AG09319 (cell line): ENCODE measurements around the gene RANBP6.
"Not testable (repeated sequence)": the region's sequence is repeated elsewhere in the genome, so short reads cannot be mapped to it uniquely, and the experiment has no call there.

Source experiments
- DNase-seq: peaks from one replicate; pipeline ENCODE4 v3.0.0-alpha.2; 2010; ENCODE audit warnings: low read depth; ENCODE audit errors: extremely low read depth
- TF ChIP-seq, protein P1 (sequence below): IDR thresholded peaks from 2 replicates; pipeline ENCODE4 v1.5.1; 2011; ENCODE audit warnings: low read depth, mild to moderate bottlenecking, inconsistent platforms, low read length, moderate library complexity

RANBP6 gene

DNA sequence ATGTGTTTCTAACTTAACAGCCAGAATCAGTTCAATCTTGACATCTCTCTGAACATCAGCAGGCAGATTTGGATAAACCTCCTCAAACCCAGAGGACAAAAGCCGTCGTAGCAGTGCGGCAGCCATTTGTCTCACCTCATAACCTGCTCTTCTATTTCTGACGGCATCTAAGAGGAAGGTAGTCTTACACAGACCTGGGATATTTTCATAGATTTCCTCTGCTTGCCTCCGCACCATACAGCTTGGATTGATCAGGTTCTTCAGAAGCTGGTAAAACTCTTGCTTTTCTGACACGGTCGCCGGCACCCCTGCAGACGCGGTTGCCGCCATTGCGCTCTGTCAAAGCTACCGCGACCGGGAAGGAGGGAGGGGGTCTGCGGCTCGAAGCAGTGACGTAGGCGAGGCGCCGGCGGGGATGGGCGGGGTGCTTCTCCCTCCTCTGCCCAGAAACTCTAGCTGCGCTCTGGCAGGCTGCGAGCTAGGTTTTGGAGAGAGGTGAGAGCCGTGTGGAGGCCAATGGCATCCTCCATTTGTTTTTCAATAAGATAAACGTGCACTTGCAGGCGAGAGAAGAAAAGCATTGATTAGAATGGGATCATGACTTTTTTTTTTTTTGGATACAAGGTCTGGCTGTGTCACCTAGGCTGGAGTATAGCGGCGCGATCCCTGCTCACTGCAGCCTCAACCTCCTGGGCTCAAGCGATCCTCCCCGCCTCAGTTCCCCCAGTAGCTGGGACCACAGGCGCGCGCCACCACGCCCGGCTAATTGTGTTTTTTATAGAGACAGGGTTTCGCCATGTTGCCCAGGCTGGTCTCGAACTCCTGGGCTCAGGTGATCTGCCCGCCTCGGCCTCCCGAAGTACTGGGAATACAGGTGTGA, at the start of gene RANBP6:
RANBP6 (minus strand) TSS at position 347 of the 880 bp plus-strand sequence; CDS start at position 330, 17 bp downstream.
- TF ChIP-seq, protein P1, sequence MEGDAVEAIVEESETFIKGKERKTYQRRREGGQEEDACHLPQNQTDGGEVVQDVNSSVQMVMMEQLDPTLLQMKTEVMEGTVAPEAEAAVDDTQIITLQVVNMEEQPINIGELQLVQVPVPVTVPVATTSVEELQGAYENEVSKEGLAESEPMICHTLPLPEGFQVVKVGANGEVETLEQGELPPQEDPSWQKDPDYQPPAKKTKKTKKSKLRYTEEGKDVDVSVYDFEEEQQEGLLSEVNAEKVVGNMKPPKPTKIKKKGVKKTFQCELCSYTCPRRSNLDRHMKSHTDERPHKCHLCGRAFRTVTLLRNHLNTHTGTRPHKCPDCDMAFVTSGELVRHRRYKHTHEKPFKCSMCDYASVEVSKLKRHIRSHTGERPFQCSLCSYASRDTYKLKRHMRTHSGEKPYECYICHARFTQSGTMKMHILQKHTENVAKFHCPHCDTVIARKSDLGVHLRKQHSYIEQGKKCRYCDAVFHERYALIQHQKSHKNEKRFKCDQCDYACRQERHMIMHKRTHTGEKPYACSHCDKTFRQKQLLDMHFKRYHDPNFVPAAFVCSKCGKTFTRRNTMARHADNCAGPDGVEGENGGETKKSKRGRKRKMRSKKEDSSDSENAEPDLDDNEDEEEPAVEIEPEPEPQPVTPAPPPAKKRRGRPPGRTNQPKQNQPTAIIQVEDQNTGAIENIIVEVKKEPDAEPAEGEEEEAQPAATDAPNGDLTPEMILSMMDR: no peak
- DNase-seq: peak; percentile 46

DNA sequence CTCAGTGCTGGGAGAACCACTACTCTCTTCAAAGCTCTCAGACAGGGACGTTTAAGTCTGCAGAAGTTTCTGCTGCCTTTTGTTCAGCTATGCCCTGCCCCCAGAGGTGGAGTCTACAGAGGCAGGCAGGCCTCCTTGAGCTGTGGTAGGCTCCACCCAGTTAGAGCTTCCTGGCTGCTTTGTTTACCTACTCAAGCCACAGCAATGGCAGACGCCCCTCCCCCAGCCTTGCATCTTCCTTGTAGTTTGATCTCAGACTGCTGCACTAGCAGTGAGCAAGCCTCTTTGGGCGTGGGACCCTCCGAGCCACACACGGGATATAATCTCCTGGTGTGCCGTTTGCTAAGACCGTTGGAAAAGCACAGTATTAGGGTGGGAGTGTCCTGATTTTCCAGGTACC, 47.7 kb upstream of the RANBP6 start:
- DNase-seq: not testable (repeated sequence)

DNA sequence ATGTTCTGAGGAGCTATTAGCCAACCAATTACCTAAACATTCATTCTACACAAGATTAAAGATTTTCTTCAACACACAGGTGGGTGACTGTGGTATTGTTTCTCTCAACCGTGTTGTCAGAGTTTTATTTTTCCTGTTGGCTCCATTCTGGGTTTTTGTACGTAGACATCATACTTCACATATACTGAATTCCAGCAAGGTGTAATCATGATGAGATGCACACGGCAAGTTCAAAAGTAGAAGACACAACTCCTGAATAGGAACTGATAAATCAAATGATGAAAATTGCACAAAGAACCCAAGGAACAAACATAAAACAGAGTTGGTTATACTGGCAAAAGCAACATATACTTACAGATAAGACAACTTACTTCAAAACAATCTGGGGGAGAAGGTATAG, 40.2 kb upstream of the RANBP6 start:
- TF ChIP-seq, protein P1: no peak
- DNase-seq: no peak

DNA sequence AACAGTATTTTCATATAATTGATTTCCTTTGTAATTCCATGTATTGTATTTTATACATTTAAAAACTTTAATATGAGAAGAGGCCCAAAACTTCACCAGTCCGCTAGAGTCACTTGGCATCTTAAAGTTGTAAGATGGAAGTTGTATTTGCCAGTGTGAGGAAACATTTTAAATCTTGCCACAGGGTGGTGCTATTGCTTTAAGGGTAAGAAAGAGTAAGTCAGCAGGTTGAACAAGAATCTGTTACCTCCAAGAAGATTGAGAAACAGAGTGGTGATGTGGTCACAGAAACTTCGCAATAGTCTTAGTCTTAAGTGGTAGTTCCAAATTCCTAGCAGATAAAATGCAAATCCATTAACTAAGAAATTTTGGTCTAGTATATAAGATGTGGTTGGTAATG, 39.8 kb upstream of the RANBP6 start:
- peak; percentile 90 for DNase-seq
- TF ChIP-seq, protein P1: peak; percentile 54

DNA sequence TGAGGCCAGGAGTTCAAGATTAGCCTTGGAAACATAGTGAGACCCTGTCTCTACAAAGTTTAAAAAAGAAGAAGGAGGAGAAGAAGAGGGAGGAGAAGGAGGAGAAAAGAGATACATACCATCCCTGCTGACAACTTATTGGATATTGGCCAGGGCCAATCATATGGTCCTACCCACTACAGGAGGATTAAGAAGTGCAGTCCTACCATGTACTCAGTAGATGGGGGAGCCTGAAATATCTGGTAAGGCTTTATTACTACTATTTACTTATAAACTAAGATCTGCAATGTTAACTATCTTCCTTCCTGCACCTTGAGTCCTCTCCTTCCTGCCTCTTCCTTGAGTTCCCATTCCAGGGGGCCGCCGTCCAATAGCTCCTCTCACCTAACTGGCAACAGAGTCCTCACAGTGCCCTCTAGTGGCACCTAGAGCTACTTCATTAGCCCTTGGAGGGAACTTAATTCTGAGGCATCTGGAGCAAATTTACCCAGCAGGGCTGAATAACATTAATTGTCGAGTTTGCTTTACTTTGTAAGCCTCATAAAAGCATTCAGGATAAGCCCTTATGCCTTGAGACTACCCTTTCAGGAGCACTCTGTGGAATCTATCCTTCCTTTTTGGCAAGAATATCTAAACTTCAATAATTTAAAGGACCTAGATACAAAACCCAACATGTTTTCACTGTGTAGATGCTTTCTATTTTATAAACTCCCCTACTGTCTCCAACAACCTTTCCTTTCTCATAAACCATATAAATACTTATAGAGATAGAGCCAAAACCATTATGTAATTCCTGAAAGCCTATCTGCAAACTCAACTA, 39.1 kb upstream of the RANBP6 start:
- peak; percentile 55 for DNase-seq

DNA sequence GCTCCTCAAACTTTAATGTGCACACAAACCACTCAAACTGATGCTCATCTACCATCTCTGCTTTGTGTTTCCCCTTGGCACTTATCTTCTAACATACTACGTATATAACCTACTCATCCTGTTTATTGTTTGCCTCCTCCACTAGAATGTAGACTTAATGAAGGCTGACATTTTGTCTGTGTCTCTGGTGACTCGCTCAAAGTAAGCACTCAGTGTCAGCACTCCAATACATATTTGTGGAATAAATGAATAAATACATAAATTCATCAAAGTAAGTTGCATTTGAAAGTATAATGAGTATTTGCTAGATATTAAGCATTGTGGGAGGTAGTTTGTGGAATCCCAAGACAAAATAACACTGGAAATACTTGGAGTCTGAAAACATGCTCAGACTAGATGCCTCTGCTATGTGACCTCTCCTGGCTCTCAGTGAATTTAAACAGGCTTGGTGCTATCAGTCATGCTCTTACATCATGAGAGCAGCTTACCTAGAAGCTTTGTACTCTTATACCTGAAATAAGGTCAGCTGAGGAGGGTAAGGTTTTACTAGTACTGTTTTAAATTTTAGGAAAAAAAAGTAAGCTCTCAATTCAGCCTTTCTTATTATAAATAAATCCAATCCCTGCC, 37.0 kb upstream of the RANBP6 start:
- TF ChIP-seq, protein P1: no peak
- no peak for DNase-seq

More for the DNA sequence above, 39.1 kb upstream of the RANBP6 start:
- TF ChIP-seq, protein P1: peak; percentile 84

DNA sequence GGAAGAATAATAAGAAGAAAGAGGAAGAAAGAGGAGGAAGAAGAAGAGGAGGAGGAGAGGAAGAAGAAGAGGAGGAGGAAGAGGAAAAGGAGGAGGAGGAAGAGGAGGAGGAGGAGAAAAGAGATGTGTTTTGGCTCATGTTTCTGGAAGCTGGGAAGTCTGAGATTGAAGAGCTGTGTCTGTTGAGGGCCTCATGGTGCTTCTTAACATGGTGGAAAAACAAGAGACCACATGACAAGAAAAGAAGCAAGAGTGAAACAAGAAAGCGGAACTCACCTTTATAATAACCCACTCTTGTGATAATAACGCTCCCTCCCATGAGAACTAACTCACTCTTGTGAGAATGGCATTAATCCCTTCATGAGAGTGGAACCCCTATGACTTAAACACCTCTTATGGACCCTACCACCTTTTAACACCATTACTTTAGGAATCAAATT, 36.1 kb upstream of the RANBP6 start:
- TF ChIP-seq, protein P1: no peak
- DNase-seq: no peak
